Prostate gland (tissue), 2 donors: Measurements from ENCODE around the gene NRN1L.

ENCODE experiments used
- CTCF ChIP-seq, 4 experiments: fragments of 200-600 bp in 2 of 4; fragments of 450-650 bp in 2 of 4; sonication (generic) in 2 of 4; IDR thresholded peaks; 1 replicate in 3 of 4; 2 replicates in 1 of 4; pipeline ENCODE4 v1.5.1; 2016 to 2019; ENCODE audit warnings: antibody characterized with exemption in 4 of 4, mild to moderate bottlenecking in 2 of 4, moderate library complexity in 2 of 4
- POLR2A ChIP-seq: fragments of 450-650 bp; IDR thresholded peaks from one replicate; pipeline ENCODE4 v1.6.1; 2016; ENCODE audit warnings: antibody characterized with exemption, mild to moderate bottlenecking
- POLR2AphosphoS5 ChIP-seq: sonication (generic); formaldehyde crosslinking; IDR thresholded peaks from one replicate; pipeline ENCODE4 v1.6.1; 2017; ENCODE audit warnings: antibody characterized with exemption

GRCh38 chr16:67855789-67856188 lies 28.9 kb upstream of the NRN1L start:
- TF ChIP-seq POLR2A (no peak), CTCF (IDR thresholded peaks at IDR 0.05) (no peak), POLR2AphosphoS5 (no peak)
